OCI-LY3 (cell line): Measurements from ENCODE around the gene AATK.
"Not testable (repeated sequence)": the region's sequence is repeated elsewhere in the genome, so short reads cannot be mapped to it uniquely, and the experiment has no call there.

Experiments used
- H2AFZ ChIP-seq: fragments of 200-600, 300-600 bp; shearing (Covaris generic); 2 replicates; pipeline ENCODE4 v1.6.0; 2014; ENCODE audit warnings: antibody characterized with exemption, low read depth, low read length
- H3K27ac ChIP-seq: fragments of 200-600, 300-600 bp; sonication (generic); 2 replicates; pipeline ENCODE4 v1.5.1; 2014; ENCODE audit warnings: mild to moderate bottlenecking, low read length, moderate library complexity, mixed read lengths
- H3K27me3 ChIP-seq: fragments of 200-600, 300-600 bp; sonication (generic); 2 replicates; pipeline ENCODE4 v1.6.1; 2014; ENCODE audit warnings: low read depth, low read length, mixed read lengths
- H3K36me3 ChIP-seq: fragments of 200-600, 300-600 bp; sonication (generic); replicated peaks from 2 replicates; pipeline ENCODE3; 2014; ENCODE audit warnings: low read depth, low read length, mixed read lengths
- H3K4me1 ChIP-seq: fragments of 300-600, 200-600 bp; sonication (generic); 2 replicates; pipeline ENCODE4 v1.6.1; 2014; ENCODE audit warnings: low read length, mixed read lengths
- H3K4me2 ChIP-seq: fragments of 200-600, 300-600 bp; sonication (generic); 2 replicates; pipeline ENCODE4 v1.6.1; 2014; ENCODE audit warnings: low read length, mixed read lengths
- H3K4me3 ChIP-seq: fragments of 300-600, 200-600 bp; sonication (generic); 2 replicates; pipeline ENCODE4 v1.5.1; 2014; ENCODE audit warnings: antibody characterized with exemption, mild to moderate bottlenecking, low read length, moderate library complexity
- H3K79me2 ChIP-seq: fragments of 300-600, 200-600 bp; shearing (Covaris generic); 2 replicates; pipeline ENCODE4 v1.6.1; 2014; ENCODE audit warnings: mild to moderate bottlenecking, low read length, mixed read lengths
- H3K9ac ChIP-seq: fragments of 300-600, 200-600 bp; shearing (Covaris generic); 2 replicates; pipeline ENCODE4 v1.6.0; 2014; ENCODE audit warnings: mild to moderate bottlenecking, low read length, moderate library complexity
- H3K9me3 ChIP-seq: fragments of 200-600, 300-600 bp; shearing (Covaris generic); 2 replicates; pipeline ENCODE4 v1.6.1; 2014; ENCODE audit warnings: low read length, mixed read lengths; ENCODE audit not compliant: insufficient read depth
- H4K20me1 ChIP-seq: fragments of 200-600, 300-600 bp; sonication (generic); 2 replicates; pipeline ENCODE4 v1.6.1; 2016; ENCODE audit warnings: low read length, mixed read lengths; ENCODE audit not compliant: insufficient read depth
- CTCF ChIP-seq: fragments of 200-600, 300-600 bp; sonication (generic); IDR thresholded peaks from 2 replicates; pipeline ENCODE4 v1.5.1; 2014; ENCODE audit warnings: antibody characterized with exemption, low read length, low read depth
- EZH2phosphoT487 ChIP-seq: fragments of 200-600 bp; shearing (Covaris generic); IDR thresholded peaks from 2 replicates; pipeline ENCODE4 v1.6.1; 2018; ENCODE audit warnings: antibody characterized with exemption, mixed run types, low read depth

AATK gene

GRCh38 chr17:81154961-81155360, 11.1 kb downstream of the AATK start:
- peaks cover 12% of the 10 kb centered on the region for H3K27me3 ChIP-seq
- H4K20me1 ChIP-seq, result no peaks in the 10 kb centered on the region
- H3K27ac ChIP-seq, result no peak overlapping the region
- no peak overlapping the region for H3K9ac ChIP-seq
- H3K9me3 ChIP-seq, result no peaks in the 10 kb centered on the region
- TF ChIP-seq EZH2phosphoT487 (no peak), CTCF (no peak)
- H3K4me2 ChIP-seq, result no peak overlapping the region
- no peaks in the 10 kb centered on the region for H3K79me2 ChIP-seq
- H3K4me1 ChIP-seq, result no peaks in the 10 kb centered on the region
- no peak overlapping the region for H2AFZ ChIP-seq
- H3K4me3 ChIP-seq, result no peak overlapping the region
- H3K36me3 ChIP-seq, result no peaks in the 10 kb centered on the region

GRCh38 chr17:81154016-81154415, 12.0 kb downstream of the AATK start:
- not testable (repeated sequence) for H2AFZ ChIP-seq, H3K79me2 ChIP-seq, H3K4me1 ChIP-seq, H3K9ac ChIP-seq, H3K9me3 ChIP-seq, H3K4me2 ChIP-seq, H4K20me1 ChIP-seq, H3K4me3 ChIP-seq, H3K36me3 ChIP-seq, H3K27ac ChIP-seq
- peaks cover 12% of the 10 kb centered on the region for H3K27me3 ChIP-seq

GRCh38 chr17:81153340-81153803, 12.6 kb downstream of the AATK start:
- Histone ChIP-seq H3K36me3 (no peaks in the 10 kb centered on the region), H3K27ac (no peak overlapping the region), H3K9me3 (no peaks in the 10 kb centered on the region), H3K79me2 (no peaks in the 10 kb centered on the region), H3K9ac (no peak overlapping the region), H2AFZ (peak overlapping the region; percentile 77; the same call in 1 of the 2 replicates), H4K20me1 (no peaks in the 10 kb centered on the region), H3K4me1 (no peaks in the 10 kb centered on the region), H3K4me3 (peak overlapping the region; percentile 64), H3K4me2 (peak overlapping the region; percentile 58), H3K27me3 (peaks cover 12% of the 10 kb centered on the region)
- no peak for TF ChIP-seq CTCF
- TF ChIP-seq EZH2phosphoT487, result no peak

GRCh38 chr17:81152288-81152828, 13.7 kb downstream of the AATK start:
- no peaks in the 10 kb centered on the region for H3K4me1 ChIP-seq
- H2AFZ ChIP-seq, result no peak overlapping the region
- TF ChIP-seq EZH2phosphoT487, result no peak
- no peak for TF ChIP-seq CTCF
- H3K4me2 ChIP-seq, result no peak overlapping the region
- no peaks in the 10 kb centered on the region for H3K9me3 ChIP-seq
- H4K20me1 ChIP-seq, result no peaks in the 10 kb centered on the region
- no peak overlapping the region for H3K4me3 ChIP-seq
- H3K9ac ChIP-seq, result no peak overlapping the region
- H3K27ac ChIP-seq, result no peak overlapping the region
- peaks cover 12% of the 10 kb centered on the region for H3K27me3 ChIP-seq
- H3K79me2 ChIP-seq, result no peaks in the 10 kb centered on the region
- H3K36me3 ChIP-seq, result no peaks in the 10 kb centered on the region
